Neural cell (in vitro differentiated cells): ENCODE results near the gene SKI. TPM values are rescaled to one million over a fixed set of nuclear protein-coding genes. Genes with fewer than 3 reads are reported as not detected.

ENCODE experiments used
- H2AFZ ChIP-seq: fragments of 200-600, 300-800 bp; sonication (generic), shearing (Covaris generic); 2 replicates; pipeline ENCODE4 v1.6.0; 2014; ENCODE audit warnings: low read depth, mild to moderate bottlenecking, antibody characterized with exemption, low read length, moderate library complexity
- H3F3A ChIP-seq: fragments of 200-600 bp; shearing (Covaris generic); 2 replicates; pipeline ENCODE4 v1.6.1; 2016; ENCODE audit warnings: mild to moderate bottlenecking, moderate library complexity, mixed read lengths, antibody characterized with exemption, low read length; ENCODE audit not compliant: insufficient read depth, poor library complexity, severe bottlenecking
- H3K27ac ChIP-seq: fragments of 200-600, 300-800 bp; sonication (generic), shearing (Covaris generic); 2 replicates; pipeline ENCODE4 v1.5.1; 2014; ENCODE audit warnings: mild to moderate bottlenecking, low read length, moderate library complexity
- H3K27me3 ChIP-seq: fragments of 300-800, 200-600 bp; sonication (generic), shearing (Covaris generic); 2 replicates; pipeline ENCODE4 v1.6.0; 2014; ENCODE audit warnings: mild to moderate bottlenecking, low read depth, low read length, moderate library complexity; ENCODE audit not compliant: insufficient read depth
- H3K36me3 ChIP-seq: fragments of 300-800, 200-600 bp; sonication (generic), shearing (Covaris generic); 2 replicates; pipeline ENCODE4 v1.5.1; 2014; ENCODE audit warnings: mild to moderate bottlenecking, antibody characterized with exemption, low read length, moderate library complexity; ENCODE audit not compliant: insufficient read depth
- H3K4me2 ChIP-seq: fragments of 300-800, 200-600 bp; sonication (generic), shearing (Covaris generic); 2 replicates; pipeline ENCODE4 v1.6.0; 2014; ENCODE audit warnings: mild to moderate bottlenecking, low read length
- H3K4me3 ChIP-seq: fragments of 300-800, 200-600 bp; sonication (generic), shearing (Covaris generic); 2 replicates; pipeline ENCODE4 v1.5.1; 2014; ENCODE audit warnings: mild to moderate bottlenecking, low read length, moderate library complexity
- H3K79me2 ChIP-seq: fragments of 200-600 bp; shearing (Covaris generic); replicated peaks from 2 replicates; pipeline ENCODE4 v1.6.0; 2014; ENCODE audit warnings: mild to moderate bottlenecking, low read length, moderate library complexity; ENCODE audit not compliant: insufficient read depth
- H3K9ac ChIP-seq: fragments of 300-800, 200-600 bp; sonication (generic), shearing (Covaris generic); 2 replicates; pipeline ENCODE4 v1.6.1; 2016; ENCODE audit warnings: mild to moderate bottlenecking, low read length, mixed read lengths
- H3K9me2 ChIP-seq: fragments of 200-600 bp; shearing (Covaris generic); 2 replicates; pipeline ENCODE4 v1.6.1; 2016; ENCODE audit warnings: mild to moderate bottlenecking, low read length, mixed read lengths; ENCODE audit not compliant: insufficient read depth
- H3K9me3 ChIP-seq: fragments of 200-600, 300-800 bp; sonication (generic), shearing (Covaris generic); 2 replicates; pipeline ENCODE4 v1.6.1; 2016; ENCODE audit warnings: mild to moderate bottlenecking, mixed run types, low read length, moderate library complexity, mixed read lengths
- H4K20me1 ChIP-seq: fragments of 200-600 bp; shearing (Covaris generic); 2 replicates; pipeline ENCODE4 v1.6.1; 2016; ENCODE audit warnings: mild to moderate bottlenecking, mixed run types; ENCODE audit not compliant: insufficient read depth
- CTCF ChIP-seq: fragments of 450-650 bp; IDR thresholded peaks from 2 replicates; pipeline ENCODE4 v1.5.1; 2014; ENCODE audit warnings: antibody characterized with exemption, mild to moderate bottlenecking, moderate library complexity; ENCODE audit not compliant: poor library complexity, severe bottlenecking
- EP300 ChIP-seq: fragments of 450-650 bp; conservative IDR thresholded peaks from 2 replicates; pipeline ENCODE4 v1.6.1; 2014; ENCODE audit warnings: antibody characterized with exemption, mild to moderate bottlenecking, moderate library complexity; ENCODE audit not compliant: poor library complexity, severe bottlenecking
- EZH2 ChIP-seq: fragments of 200-600, 300-800 bp; shearing (Covaris generic), sonication (generic); IDR thresholded peaks from 2 replicates; pipeline ENCODE4 v1.6.1; 2014; ENCODE audit warnings: antibody characterized with exemption, low read length, borderline replicate concordance, mild to moderate bottlenecking; ENCODE audit not compliant: insufficient read depth, poor library complexity, severe bottlenecking
- MXI1 ChIP-seq: fragments of 450-650 bp; conservative IDR thresholded peaks from 2 replicates; pipeline ENCODE4 v1.6.1; 2014; ENCODE audit warnings: antibody characterized with exemption, mild to moderate bottlenecking; ENCODE audit not compliant: poor library complexity, severe bottlenecking
- POLR2AphosphoS5 ChIP-seq: IDR thresholded peaks from 2 replicates; pipeline ENCODE4 v1.6.1; 2012
- RAD21 ChIP-seq: fragments of 450-650 bp; conservative IDR thresholded peaks from 2 replicates; pipeline ENCODE4 v1.6.1; 2014; ENCODE audit warnings: antibody characterized with exemption, mild to moderate bottlenecking, moderate library complexity
- REST ChIP-seq: IDR thresholded peaks from 2 replicates; pipeline ENCODE4 v1.6.1; 2012; ENCODE audit warnings: borderline replicate concordance
- SMC3 ChIP-seq: fragments of 450-650 bp; conservative IDR thresholded peaks from 2 replicates; pipeline ENCODE4 v1.6.1; 2014; ENCODE audit warnings: antibody characterized with exemption, mild to moderate bottlenecking, moderate library complexity; ENCODE audit not compliant: poor library complexity
- TAF1 ChIP-seq: IDR thresholded peaks from 2 replicates; pipeline ENCODE4 v1.6.1; 2012; ENCODE audit warnings: low read depth
- polyA plus RNA-seq: library from polyadenylated mRNA; depleted of rRNA; stranded (reverse); fragments of >200 nt; gene quantifications from 2 replicates; pipeline ENCODE4 v1.2.3, GENCODE V29; 2014

Gene SKI
- polyA plus RNA-seq, 1 donor from 2014 or later: 4.1 TPM

GRCh38 chr1:2272686-2273400 is 44.7 kb downstream of the SKI start:
- no peak for TF ChIP-seq EP300
- peaks cover 70% of the 10 kb centered on the region for H3K79me2 ChIP-seq
- H3K27ac ChIP-seq: no peak overlapping the region
- no peaks in the 10 kb centered on the region for H4K20me1 ChIP-seq
- H3K27me3 ChIP-seq: no peaks in the 10 kb centered on the region
- H3K9me3 ChIP-seq: no peaks in the 10 kb centered on the region
- no peak overlapping the region for H3K4me3 ChIP-seq
- H3K9me2 ChIP-seq: no peaks in the 10 kb centered on the region
- H3K4me2 ChIP-seq: no peak overlapping the region
- H3K9ac ChIP-seq: no peak overlapping the region
- H3F3A ChIP-seq: no peaks in the 10 kb centered on the region
- no peak overlapping the region for H2AFZ ChIP-seq
- H3K36me3 ChIP-seq: no peaks in the 10 kb centered on the region

- no peak overlapping the region for H3K27ac ChIP-seq
- H2AFZ ChIP-seq: no peak overlapping the region
- H3K9ac ChIP-seq: no peak overlapping the region
- H3K4me3 ChIP-seq: no peak overlapping the region
- H3K9me2 ChIP-seq: no peaks in the 10 kb centered on the region
- peaks cover 67% of the 10 kb centered on the region for H3K79me2 ChIP-seq
- no peaks in the 10 kb centered on the region for H3K9me3 ChIP-seq
- no peaks in the 10 kb centered on the region for H3K27me3 ChIP-seq
- H3F3A ChIP-seq: no peaks in the 10 kb centered on the region
- H3K4me2 ChIP-seq: no peak overlapping the region
- no peaks in the 10 kb centered on the region for H3K36me3 ChIP-seq
- no peak for TF ChIP-seq REST
- no peak for TF ChIP-seq RAD21
- no peak for TF ChIP-seq POLR2AphosphoS5
- TF ChIP-seq EZH2: no peak
- TF ChIP-seq EP300: no peak
- no peak for TF ChIP-seq CTCF
- no peak for TF ChIP-seq MXI1
- no peak for TF ChIP-seq TAF1
- no peak for TF ChIP-seq SMC3
- H4K20me1 ChIP-seq: no peaks in the 10 kb centered on the region
Measured at GRCh38 chr1:2273401-2274090, 45.4 kb downstream of the SKI start.
